Upper lobe of right lung (tissue), 1 donor: ENCODE results near the gene ARV1. TPM values are rescaled to one million over a fixed set of nuclear protein-coding genes. Genes with fewer than 3 reads are reported as not detected.
"Not testable (repeated sequence)": the region's sequence is repeated elsewhere in the genome, so short reads cannot be mapped to it uniquely, and the experiment has no call there.

Experiments used
- ATAC-seq: fragments of 200-7000 bp; cut with Tn5 transposase; one replicate; pipeline ENCODE4 v1.9.1; 2020; ENCODE audit warnings: mild to moderate bottlenecking, moderate library complexity
- DNase-seq: peaks from one replicate; pipeline ENCODE4 v3.0.0-alpha.2; 2020
- H3K27ac ChIP-seq: fragments of 200-600 bp; one replicate; pipeline ENCODE4 v1.8.0; 2022
- H3K27me3 ChIP-seq: fragments of 200-600 bp; one replicate; pipeline ENCODE4 v1.8.0; 2022; ENCODE audit warnings: mild to moderate bottlenecking
- H3K36me3 ChIP-seq: fragments of 200-600 bp; one replicate; pipeline ENCODE4 v1.8.0; 2022
- H3K4me1 ChIP-seq: fragments of 200-600 bp; one replicate; pipeline ENCODE4 v1.8.0; 2022
- H3K4me3 ChIP-seq: fragments of 200-600 bp; one replicate; pipeline ENCODE4 v1.8.0; 2022; ENCODE audit warnings: mild to moderate bottlenecking
- H3K9me3 ChIP-seq: fragments of 200-600 bp; one replicate; pipeline ENCODE4 v1.8.0; 2022
- CTCF ChIP-seq: fragments of 200-600 bp; IDR thresholded peaks from one replicate; pipeline ENCODE4 v1.8.0; 2022; ENCODE audit warnings: antibody characterized with exemption
- intact Hi-C: fragments of 100-400 bp; cut with DNase I; formaldehyde crosslinking; loops from one replicate; pipeline ENCODE4 v1.11.0; 2022
- total RNA-seq: library from RNA; stranded (reverse); fragmentation: NEBNext Ultra II Directional; extraction: Animal tissue kit (Norgen Biotek cat#: 25700); gene quantifications from one replicate; pipeline ENCODE4 v1.2.1, GENCODE V29; 2021
- donor health status: DM: no; HTN: yes; CAD: no; lungs with severe emphysema.

ARV1 gene
- total RNA-seq, 1 donor from 2014 or later: 19.9 TPM

GRCh38 chr1:230994860-230995259 is 16.0 kb downstream of the ARV1 start:
- H3K27me3 ChIP-seq: no peaks in the 10 kb centered on the region
- intact Hi-C loops: no loop called here
- H3K9me3 ChIP-seq: no peaks in the 10 kb centered on the region
- H3K4me3 ChIP-seq: no peak overlapping the region
- ATAC-seq: no peak
- peaks cover 67% of the 10 kb centered on the region for H3K36me3 ChIP-seq
- H3K27ac ChIP-seq: no peak overlapping the region
- DNase-seq: no peak
- TF ChIP-seq CTCF: no peak
- H3K4me1 ChIP-seq: no peaks in the 10 kb centered on the region

- DNase-seq (no peak), ATAC-seq (no peak)
- Histone ChIP-seq H3K9me3 (peaks cover 7% of the 10 kb centered on the region), H3K36me3 (peaks cover 53% of the 10 kb centered on the region), H3K27me3 (no peaks in the 10 kb centered on the region), H3K4me3 (no peak overlapping the region), H3K27ac (no peak overlapping the region), H3K4me1 (no peaks in the 10 kb centered on the region)
- intact Hi-C loops: no loop called here
- TF ChIP-seq CTCF: no peak
These were observed 21.3 kb downstream of the ARV1 start for GRCh38 chr1:231000201-231000600.

- Histone ChIP-seq H3K4me1 (no peaks in the 10 kb centered on the region), H3K9me3 (peaks cover 7% of the 10 kb centered on the region), H3K27ac (no peak overlapping the region), H3K27me3 (no peaks in the 10 kb centered on the region), H3K36me3 (peaks cover 53% of the 10 kb centered on the region), H3K4me3 (no peak overlapping the region)
- ATAC-seq: no peak
- no peak for TF ChIP-seq CTCF
- intact Hi-C loops: no loop called here
- DNase-seq: no peak
These were observed 21.7 kb downstream of the ARV1 start for GRCh38 chr1:231000639-231001038.

GRCh38 chr1:231001892-231002291 is 23.0 kb downstream of the ARV1 start:
- peaks cover 42% of the 10 kb centered on the region for H3K36me3 ChIP-seq
- intact Hi-C loops: no loop called here

GRCh38 chr1:231007535-231007934 is 28.6 kb downstream of the ARV1 start:
- not testable (repeated sequence) for H3K4me1 ChIP-seq

More at GRCh38 chr1:231001892-231002291, 23.0 kb downstream of the ARV1 start:
- Histone ChIP-seq H3K4me1 (no peaks in the 10 kb centered on the region), H3K9me3 (peaks cover 7% of the 10 kb centered on the region), H3K27me3 (no peaks in the 10 kb centered on the region), H3K4me3 (no peak overlapping the region), H3K27ac (no peak overlapping the region)
- ATAC-seq (no peak), DNase-seq (no peak)
- no peak for TF ChIP-seq CTCF

GRCh38 chr1:231011360-231011759 is 32.5 kb downstream of the ARV1 start:
- no peak for DNase-seq
- ATAC-seq: no peak
- no peaks in the 10 kb centered on the region for H3K4me1 ChIP-seq
- intact Hi-C loops: no loop called here
- TF ChIP-seq CTCF: no peak
- H3K27me3 ChIP-seq: no peaks in the 10 kb centered on the region
- no peaks in the 10 kb centered on the region for H3K36me3 ChIP-seq
- H3K4me3 ChIP-seq: no peak overlapping the region
- peaks cover 11% of the 10 kb centered on the region for H3K9me3 ChIP-seq
- no peak overlapping the region for H3K27ac ChIP-seq

More at GRCh38 chr1:231007535-231007934, 28.6 kb downstream of the ARV1 start:
- H3K36me3 ChIP-seq, H3K4me3 ChIP-seq, DNase-seq, intact Hi-C loops, H3K27me3 ChIP-seq, ATAC-seq, H3K27ac ChIP-seq: not testable (repeated sequence)
- H3K9me3 ChIP-seq: peaks cover 17% of the 10 kb centered on the region
